Astrocyte (in vitro differentiated cells and primary cell): ENCODE results near the gene FBN2.

Source experiments
- EZH2 ChIP-seq: IDR thresholded peaks from 2 replicates; pipeline ENCODE4 v1.6.1; 2012; ENCODE audit warnings: mild to moderate bottlenecking, low read length, inconsistent platforms; ENCODE audit not compliant: insufficient read depth
- TF ChIP-seq, protein P1 (sequence below): IDR thresholded peaks from 2 replicates; pipeline ENCODE4 v1.5.1; 2011; ENCODE audit warnings: low read depth, mild to moderate bottlenecking, inconsistent platforms, low read length, moderate library complexity; ENCODE audit not compliant: insufficient read depth

DNA sequence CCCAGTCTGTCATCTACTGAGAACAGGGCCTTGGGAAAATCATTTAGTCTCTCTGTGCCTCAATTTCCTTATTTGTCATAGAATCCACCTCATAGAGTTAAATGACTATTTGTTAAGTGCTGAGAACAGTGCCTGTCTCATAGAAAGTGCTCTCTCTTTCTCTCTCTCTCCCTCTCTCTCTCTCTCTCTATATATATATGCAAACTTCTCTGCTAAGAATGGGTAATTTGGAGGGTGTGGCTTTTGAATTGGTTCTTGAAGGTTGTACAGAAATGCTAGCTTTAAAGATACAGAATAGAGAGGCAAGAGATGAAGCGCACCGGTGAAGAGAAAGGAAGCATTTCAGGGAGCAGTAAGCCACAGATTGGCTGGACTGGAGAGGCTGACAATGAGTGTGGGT lies 197.4 kb downstream of the FBN2 start:
- TF ChIP-seq, protein P1, sequence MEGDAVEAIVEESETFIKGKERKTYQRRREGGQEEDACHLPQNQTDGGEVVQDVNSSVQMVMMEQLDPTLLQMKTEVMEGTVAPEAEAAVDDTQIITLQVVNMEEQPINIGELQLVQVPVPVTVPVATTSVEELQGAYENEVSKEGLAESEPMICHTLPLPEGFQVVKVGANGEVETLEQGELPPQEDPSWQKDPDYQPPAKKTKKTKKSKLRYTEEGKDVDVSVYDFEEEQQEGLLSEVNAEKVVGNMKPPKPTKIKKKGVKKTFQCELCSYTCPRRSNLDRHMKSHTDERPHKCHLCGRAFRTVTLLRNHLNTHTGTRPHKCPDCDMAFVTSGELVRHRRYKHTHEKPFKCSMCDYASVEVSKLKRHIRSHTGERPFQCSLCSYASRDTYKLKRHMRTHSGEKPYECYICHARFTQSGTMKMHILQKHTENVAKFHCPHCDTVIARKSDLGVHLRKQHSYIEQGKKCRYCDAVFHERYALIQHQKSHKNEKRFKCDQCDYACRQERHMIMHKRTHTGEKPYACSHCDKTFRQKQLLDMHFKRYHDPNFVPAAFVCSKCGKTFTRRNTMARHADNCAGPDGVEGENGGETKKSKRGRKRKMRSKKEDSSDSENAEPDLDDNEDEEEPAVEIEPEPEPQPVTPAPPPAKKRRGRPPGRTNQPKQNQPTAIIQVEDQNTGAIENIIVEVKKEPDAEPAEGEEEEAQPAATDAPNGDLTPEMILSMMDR, result no peak
- TF ChIP-seq EZH2, result no peak
